GM20000 (cell line): ENCODE measurements around the gene SLC6A8.

Experiments used
- DNase-seq: peaks from one replicate; pipeline ENCODE4 v3.0.0; 2012; ENCODE audit warnings: low spot score
- CTCF ChIP-seq: IDR thresholded peaks from 2 replicates; pipeline ENCODE4 v1.5.1; 2012; ENCODE audit warnings: mild to moderate bottlenecking, control low read depth; ENCODE audit errors: extremely low read depth, missing control alignments

SLC6A8 gene

GRCh38 chrX:153641627-153642026 lies 46.1 kb upstream of the SLC6A8 start:
- no peak for TF ChIP-seq CTCF
- DNase-seq, result no peak

GRCh38 chrX:153642051-153642654 lies 45.6 kb upstream of the SLC6A8 start:
- DNase-seq, result peak; percentile 51

GRCh38 chrX:153642655-153643430 lies 44.9 kb upstream of the SLC6A8 start:
- no peak for DNase-seq
- no peak for TF ChIP-seq CTCF

More at GRCh38 chrX:153642051-153642654, 45.6 kb upstream of the SLC6A8 start:
- no peak for TF ChIP-seq CTCF

GRCh38 chrX:153643431-153644351 lies 44.0 kb upstream of the SLC6A8 start:
- peak; percentile 68 for DNase-seq
- TF ChIP-seq CTCF, result peak; percentile 20

- DNase-seq, result peak; percentile 10
- no peak for TF ChIP-seq CTCF
Measured at GRCh38 chrX:153644356-153645125, 43.2 kb upstream of the SLC6A8 start.

GRCh38 chrX:153645151-153645550 lies 42.6 kb upstream of the SLC6A8 start:
- peak; percentile 10 for DNase-seq
- no peak for TF ChIP-seq CTCF
